Adrenal gland (tissue), 12 donors: ENCODE measurements around the gene LAMC2. TPM values are rescaled to one million over a fixed set of nuclear protein-coding genes. Genes with fewer than 3 reads are reported as not detected.
A peak's percentile ranks its signal among the peaks of the same experiment; 100 is the strongest.

Experiments
- DNase-seq, 7 donors: peaks; one replicate each; pipeline ENCODE4 v3.0.0-alpha.2; 2019 to 2020
- H3K27ac ChIP-seq, 5 donors: fragments of 200-600 bp; sonication (generic) in 4 of 5; 1 replicate in 3 of 5; 2 replicates in 2 of 5; pipeline versions ENCODE4 v1.5.1 to v1.8.0; 2016 to 2020; ENCODE audit warnings: mild to moderate bottlenecking in 1 of 5
- H3K27me3 ChIP-seq: fragments of 200-600 bp; 2 replicates; pipeline ENCODE4 v1.8.0; 2021
- H3K36me3 ChIP-seq, 2 donors: fragments of 200-600 bp; replicated peaks in 1 of 2; 1 replicate in 1 of 2; 2 replicates in 1 of 2; pipeline versions ENCODE4 v1.5.1 to v1.8.0; 2018 to 2022
- H3K4me1 ChIP-seq, 2 donors: fragments of 200-600 bp; replicated peaks in 1 of 2; 1 replicate in 1 of 2; 2 replicates in 1 of 2; pipeline versions ENCODE4 v1.5.1 to v1.8.0; 2018 to 2021
- H3K4me3 ChIP-seq, 4 donors: fragments of 200-600 bp; sonication (generic) in 3 of 4; one replicate each; pipeline ENCODE4 v1.5.1; 2016 to 2018
- H3K9me3 ChIP-seq, 3 donors: fragments of 200-600 bp; sonication (generic) in 1 of 3; replicated peaks in 1 of 3; 1 replicate in 2 of 3; 2 replicates in 1 of 3; pipeline versions ENCODE4 v1.5.1 to v1.8.0; 2016 to 2021
- CTCF ChIP-seq, 6 experiments: fragments of 450-650 bp in 4 of 6; fragments of 200-600 bp in 2 of 6; sonication (generic) in 1 of 6; IDR thresholded peaks; 1 replicate in 5 of 6; 2 replicates in 1 of 6; pipeline versions ENCODE4 v1.5.1 to v1.8.0; 2016 to 2021; ENCODE audit warnings: antibody characterized with exemption in 6 of 6, mild to moderate bottlenecking in 2 of 6, moderate library complexity in 1 of 6
- POLR2A ChIP-seq, 2 donors: fragments of 450-650 bp; IDR thresholded peaks; one replicate each; pipeline ENCODE4 v1.6.1; 2017; ENCODE audit warnings: antibody characterized with exemption in 2 of 2, mild to moderate bottlenecking in 2 of 2, moderate library complexity in 1 of 2
- WGBS, 4 donors: extraction: QIAGEN DNeasy Blood & Tissue Kit in 2 of 4; methylation state at CpG; one replicate each; pipeline versions ENCODE4 v1.1.5 to v1.1.7; 2013 to 2017; 5-methylcytosine and 5-hydroxymethylcytosine counted together
- intact Hi-C, 2 donors: fragments of 100-400 bp; cut with DNase I; formaldehyde crosslinking; loops; one replicate each; pipeline versions ENCODE4 v1.14.1 to v1.15.0; 2022 to 2023
- polyA plus RNA-seq, 3 donors: library from polyadenylated mRNA; stranded (reverse); fragments of 200-250 nt in 2 of 3; fragments of 350-450 nt in 1 of 3; fragmentation: Illumina TruSeq in 1 of 3; extraction: RNeasy Lipid Tissue Mini Kit (QIAGEN cat#74804) in 1 of 3; gene quantifications; one replicate each; pipeline ENCODE4 v1.2.3, GENCODE V29; 2013 to 2014
- total RNA-seq, 9 donors: library from RNA; depleted of rRNA in 4 of 9; stranded (reverse); fragments of >200 nt in 4 of 9; fragments of 120-200 nt in 1 of 9; fragmentation: NEBNext Ultra II Directional in 1 of 9; extraction: Animal tissue kit (Norgen Biotek cat#: 25700) in 1 of 9; gene quantifications; one replicate each; pipeline versions ENCODE4 v1.1.0 to v1.2.4, GENCODE V29; 2013 to 2023
- donor health status: healthy with polysubstance abuse.
- donor health status: Bipolar disorder and iron deficiency.
- donor health status: DM: yes; HTN: yes; CAD: no.
- donor health status: DM: no; HTN: no; CAD: no.
- donor health status: DM: no; HTN: no; CAD: no.
- donor health status: DM: yes; HTN: yes; CAD: no.

LAMC2 gene
- total and polyA plus RNA-seq, 12 donors: 0.04 to 1.4 (median 0.16) TPM; not detected in 1

- H3K36me3 ChIP-seq: no peaks in the 10 kb centered on the region
- no peak overlapping the region for H3K4me3 ChIP-seq
- no peaks in the 10 kb centered on the region for H3K9me3 ChIP-seq
- WGBS, 4 donors: 92 to 100% (median 95%) methylated on average over 1 of the region's 1 CpG
- no peak overlapping the region for H3K27ac ChIP-seq
- peaks cover 0 to 13% of the 10 kb centered on the region in 2 donors for H3K4me1 ChIP-seq
- TF ChIP-seq POLR2A (IDR thresholded peaks at IDR 0.05) (no peak), CTCF (IDR thresholded peaks at IDR 0.05) (no peak)
- no peaks in the 10 kb centered on the region for H3K27me3 ChIP-seq
- no peak for DNase-seq
- intact Hi-C loops: loop anchor here in 1 of 2 donors (10.0 kb wide), 1 partner anchor 340 kb away; no protein-coding TSS in a partner anchor
Measured at GRCh38 chr1:183285256-183285655, 99.2 kb downstream of the LAMC2 start.

DNA sequence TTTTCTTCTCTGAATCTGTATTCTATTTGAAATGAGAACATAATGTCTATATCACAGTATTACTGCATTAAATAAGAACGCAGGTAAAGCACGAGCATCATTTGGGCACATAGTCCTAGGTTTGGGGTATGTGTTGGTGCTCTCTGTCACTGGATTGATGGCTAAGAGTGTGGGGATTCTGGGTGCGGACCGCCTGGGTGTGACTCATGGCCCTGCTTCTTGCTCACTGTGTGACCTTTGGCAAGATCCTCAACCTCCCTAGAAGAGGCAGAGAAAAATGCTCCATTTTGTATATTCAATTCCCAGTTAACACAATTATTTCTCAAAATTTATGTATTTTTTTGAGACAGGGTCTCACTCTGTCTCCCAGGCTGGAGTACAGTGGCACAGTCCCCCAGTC is 99.7 kb downstream of the LAMC2 start:
- no peaks in the 10 kb centered on the region for H3K27me3 ChIP-seq
- 39 to 68% (median 54%) methylated on average over 4 of the region's 4 CpGs for WGBS, 4 donors
- H3K9me3 ChIP-seq: no peaks in the 10 kb centered on the region
- TF ChIP-seq POLR2A (IDR thresholded peaks at IDR 0.05) (no peak), CTCF (IDR thresholded peaks at IDR 0.05) (no peak)
- H3K27ac ChIP-seq: no peak overlapping the region
- H3K4me3 ChIP-seq: no peak overlapping the region
- H3K36me3 ChIP-seq: no peaks in the 10 kb centered on the region
- DNase-seq: peak in 3 of 7 donors; percentile 31 to 40 (median 32)
- intact Hi-C loops: loop anchor here in 1 of 2 donors (10.0 kb wide), 1 partner anchor 339 kb away; no protein-coding TSS in a partner anchor
- H3K4me1 ChIP-seq: peaks cover 0 to 13% of the 10 kb centered on the region in 2 donors

GRCh38 chr1:183287191-183287675 is 101.2 kb downstream of the LAMC2 start:
- Histone ChIP-seq H3K4me3 (no peak overlapping the region), H3K27me3 (no peaks in the 10 kb centered on the region), H3K9me3 (no peaks in the 10 kb centered on the region), H3K27ac (peak overlapping the region in 2 of 5 donors; percentile 18 to 64), H3K4me1 (peaks cover 0 to 13% of the 10 kb centered on the region in 2 donors), H3K36me3 (no peaks in the 10 kb centered on the region)
- 41 to 60% (median 45%) methylated on average over 2 to 5 of the region's 5 CpGs for WGBS, 4 donors
- no peak for TF ChIP-seq POLR2A (IDR thresholded peaks at IDR 0.05)
- TF ChIP-seq CTCF (IDR thresholded peaks at IDR 0.05): no peak
- DNase-seq: peak; percentile 28 to 86 (median 68)
- intact Hi-C loops: loop anchor here in 1 of 2 donors (10.0 kb wide), 1 partner anchor 338 kb away; no protein-coding TSS in a partner anchor

DNA sequence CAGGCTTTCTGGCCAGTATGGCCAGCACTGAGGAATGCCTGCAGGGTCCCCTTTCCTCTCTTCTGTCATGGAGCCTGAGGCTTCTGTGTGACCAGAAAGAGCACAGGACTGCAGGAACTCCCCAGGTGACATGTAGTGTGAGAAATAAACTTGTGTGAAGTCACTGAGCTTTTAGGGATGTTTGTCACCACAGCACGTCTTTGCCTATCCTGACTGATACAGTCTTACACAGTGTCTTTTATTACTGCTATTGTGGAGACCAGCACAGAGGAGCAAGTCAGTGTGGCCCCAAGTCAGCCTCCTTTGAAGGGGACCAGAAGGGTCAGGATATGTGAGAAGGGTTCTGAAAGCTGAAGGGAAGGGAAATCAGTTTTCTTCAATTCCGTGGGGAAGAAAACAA is 102.5 kb downstream of the LAMC2 start:
- no peak for TF ChIP-seq POLR2A (IDR thresholded peaks at IDR 0.05)
- TF ChIP-seq CTCF (IDR thresholded peaks at IDR 0.05): no peak
- Histone ChIP-seq H3K4me1 (peaks cover 0 to 13% of the 10 kb centered on the region in 2 donors), H3K36me3 (no peaks in the 10 kb centered on the region), H3K27ac (no peak overlapping the region), H3K27me3 (no peaks in the 10 kb centered on the region), H3K4me3 (no peak overlapping the region), H3K9me3 (no peaks in the 10 kb centered on the region)
- 88 to 92% (median 91%) methylated on average over 2 of the region's 2 CpGs for WGBS, 4 donors
- DNase-seq: no peak
- intact Hi-C loops: loop anchor here in 1 of 2 donors (10.0 kb wide), 1 partner anchor 336 kb away; no protein-coding TSS in a partner anchor
